ENCODE results near the gene ITFG1. TPM values are rescaled to one million over a fixed set of nuclear protein-coding genes. Genes with fewer than 3 reads are reported as not detected.

Gene ITFG1
- total RNA-seq, 4 donors from 2014 or later: 44.8 to 98.4 (median 65.5) TPM

DNA sequence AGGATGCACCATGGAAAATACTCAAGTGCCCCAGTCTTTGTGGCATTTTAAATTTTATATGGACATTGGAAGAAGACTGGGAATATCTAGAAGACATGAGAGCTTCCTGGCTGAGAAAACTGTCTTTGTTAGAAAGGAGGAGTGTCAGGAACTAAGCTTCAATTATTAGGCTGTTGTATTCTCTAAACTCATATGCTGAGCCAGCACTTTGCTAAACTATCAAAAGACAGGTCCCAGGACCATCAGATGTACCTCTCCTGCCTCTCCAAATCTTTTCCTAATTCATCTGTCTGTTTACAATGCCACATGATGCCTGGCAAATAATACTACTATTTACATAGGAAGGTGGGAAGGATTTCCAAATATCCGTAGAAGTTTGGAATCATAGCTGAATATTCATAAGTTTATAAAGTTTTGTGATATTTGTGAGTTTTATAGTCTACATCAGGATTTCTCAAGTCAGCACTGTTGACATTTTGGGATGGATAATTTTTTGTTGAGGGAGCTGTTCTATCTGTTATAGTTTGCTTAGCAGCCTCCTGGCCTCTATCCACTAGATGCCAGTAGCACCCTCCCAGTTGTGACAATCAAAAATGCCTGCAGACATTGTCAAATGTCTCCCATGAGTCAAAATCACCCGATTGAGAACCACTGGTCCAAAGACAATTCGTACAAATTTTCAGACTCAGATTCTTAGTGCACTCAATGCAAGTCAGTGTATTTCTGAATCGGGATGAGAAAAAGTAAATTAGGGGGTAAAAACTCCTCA is 255.9 kb downstream of the ITFG1 start:
- TF ChIP-seq, protein P1, sequence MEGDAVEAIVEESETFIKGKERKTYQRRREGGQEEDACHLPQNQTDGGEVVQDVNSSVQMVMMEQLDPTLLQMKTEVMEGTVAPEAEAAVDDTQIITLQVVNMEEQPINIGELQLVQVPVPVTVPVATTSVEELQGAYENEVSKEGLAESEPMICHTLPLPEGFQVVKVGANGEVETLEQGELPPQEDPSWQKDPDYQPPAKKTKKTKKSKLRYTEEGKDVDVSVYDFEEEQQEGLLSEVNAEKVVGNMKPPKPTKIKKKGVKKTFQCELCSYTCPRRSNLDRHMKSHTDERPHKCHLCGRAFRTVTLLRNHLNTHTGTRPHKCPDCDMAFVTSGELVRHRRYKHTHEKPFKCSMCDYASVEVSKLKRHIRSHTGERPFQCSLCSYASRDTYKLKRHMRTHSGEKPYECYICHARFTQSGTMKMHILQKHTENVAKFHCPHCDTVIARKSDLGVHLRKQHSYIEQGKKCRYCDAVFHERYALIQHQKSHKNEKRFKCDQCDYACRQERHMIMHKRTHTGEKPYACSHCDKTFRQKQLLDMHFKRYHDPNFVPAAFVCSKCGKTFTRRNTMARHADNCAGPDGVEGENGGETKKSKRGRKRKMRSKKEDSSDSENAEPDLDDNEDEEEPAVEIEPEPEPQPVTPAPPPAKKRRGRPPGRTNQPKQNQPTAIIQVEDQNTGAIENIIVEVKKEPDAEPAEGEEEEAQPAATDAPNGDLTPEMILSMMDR (IDR thresholded peaks at IDR 0.05; ENCODE audit: low read depth): no peak

GRCh38 chr16:47198180-47198575 is 262.7 kb downstream of the ITFG1 start:
- TF ChIP-seq, protein P1 (IDR thresholded peaks at IDR 0.05; ENCODE audit: low read depth): no peak

DNA sequence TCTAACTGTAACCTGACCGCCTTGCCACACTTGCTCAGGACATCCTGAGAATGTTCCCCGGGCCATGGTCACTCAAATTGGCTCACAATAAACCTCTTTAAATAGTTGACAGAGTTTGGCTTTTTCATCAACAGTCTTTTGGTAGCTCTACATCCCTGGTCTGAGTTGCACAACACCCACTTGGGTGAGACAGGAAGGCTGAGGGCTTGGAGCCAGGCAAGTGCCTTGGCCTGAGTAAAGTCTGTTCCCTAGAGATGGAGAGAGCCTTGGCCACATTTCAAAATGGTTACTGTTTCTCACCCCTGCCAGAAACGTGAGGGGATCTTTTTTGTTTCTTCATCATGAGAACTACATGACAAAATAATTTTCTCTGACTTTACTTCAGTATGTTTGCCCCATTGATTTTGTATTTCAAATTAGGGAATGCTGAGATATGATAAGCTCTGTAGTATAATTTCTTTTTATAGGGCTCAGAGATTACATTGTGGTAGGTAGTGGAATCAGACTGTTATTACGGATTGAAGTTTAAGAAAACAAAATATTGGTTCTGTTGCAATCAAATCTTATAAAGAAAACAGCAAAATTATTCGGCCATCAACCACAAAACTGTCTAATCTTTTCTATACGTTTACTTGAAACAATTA is 263.2 kb downstream of the ITFG1 start:
- TF ChIP-seq, protein P1 (IDR thresholded peaks at IDR 0.05; ENCODE audit: low read depth): no peak

- TF ChIP-seq, protein P1 (IDR thresholded peaks at IDR 0.05; ENCODE audit: low read depth): no peak
Measured at GRCh38 chr16:47196457-47196856, 264.4 kb downstream of the ITFG1 start.

- TF ChIP-seq, protein P1 (IDR thresholded peaks at IDR 0.05; ENCODE audit: low read depth): no peak
Measured at GRCh38 chr16:47182318-47182717, 278.5 kb downstream of the ITFG1 start.

GRCh38 chr16:47180073-47180472 is 280.8 kb downstream of the ITFG1 start:
- TF ChIP-seq, protein P1 (IDR thresholded peaks at IDR 0.05; ENCODE audit: low read depth): no peak

- TF ChIP-seq, protein P1 (IDR thresholded peaks at IDR 0.05; ENCODE audit: low read depth): no peak
Measured at GRCh38 chr16:47175152-47175551, 285.7 kb downstream of the ITFG1 start.

Measured in subcutaneous adipose tissue (tissue), 4 donors.